SK-N-SH treated with all-trans-retinoic acid at 6 μM for 48 hours (cell line): ENCODE data around the gene IPP.

Experiments used
- ZFP30 ChIP-seq: fragments of 450-650 bp; formaldehyde crosslinking; IDR thresholded peaks from 2 replicates; pipeline ENCODE4 v1.5.0; 2022; ENCODE audit warnings: mild to moderate bottlenecking, moderate library complexity
- TF ChIP-seq, protein P1 (sequence below): fragments of 250-450 bp; sonication (Bioruptor Pico); IDR thresholded peaks from 2 replicates; pipeline ENCODE4 v1.8.0; 2020; ENCODE audit warnings: mild to moderate bottlenecking, moderate library complexity, borderline replicate concordance

DNA sequence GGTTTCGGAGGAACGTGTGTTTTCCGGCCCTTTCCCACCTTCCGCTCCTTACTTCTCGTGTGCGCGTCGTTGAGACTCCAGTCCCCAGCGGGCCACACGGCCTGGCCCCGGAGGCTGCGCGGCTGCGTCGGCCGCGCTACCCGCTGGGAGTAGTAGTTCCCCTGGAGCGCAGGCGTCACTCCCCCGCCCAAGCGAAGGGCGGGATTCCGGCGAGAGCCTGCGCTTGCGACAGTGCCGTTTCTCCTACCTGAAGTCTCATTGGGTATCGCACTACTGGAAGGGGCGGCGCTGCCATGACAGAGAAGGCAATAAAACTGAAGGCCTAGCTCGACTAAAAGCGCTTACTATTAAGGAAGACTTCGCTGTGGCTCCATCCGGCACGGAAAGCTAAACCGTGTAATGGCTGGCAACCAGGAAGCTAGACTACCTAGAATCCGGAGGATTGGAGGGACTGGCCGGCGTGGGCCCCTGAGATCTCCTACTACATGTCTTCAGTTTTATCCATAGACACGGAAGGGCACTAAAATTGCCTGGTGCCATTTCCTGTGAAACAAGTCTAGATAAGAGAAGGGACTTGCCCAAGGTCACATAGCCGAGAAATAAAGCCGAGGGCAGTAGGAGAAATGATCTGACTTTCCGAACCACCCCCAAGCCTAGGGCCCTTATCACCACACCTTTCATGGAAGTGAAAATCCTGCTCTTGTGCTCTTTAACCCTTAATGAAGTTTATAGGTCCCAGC is 63.3 kb downstream of the IPP start:
- TF ChIP-seq ZFP30 (CRISPR knock-in tag), result no peak
- TF ChIP-seq, protein P1, sequence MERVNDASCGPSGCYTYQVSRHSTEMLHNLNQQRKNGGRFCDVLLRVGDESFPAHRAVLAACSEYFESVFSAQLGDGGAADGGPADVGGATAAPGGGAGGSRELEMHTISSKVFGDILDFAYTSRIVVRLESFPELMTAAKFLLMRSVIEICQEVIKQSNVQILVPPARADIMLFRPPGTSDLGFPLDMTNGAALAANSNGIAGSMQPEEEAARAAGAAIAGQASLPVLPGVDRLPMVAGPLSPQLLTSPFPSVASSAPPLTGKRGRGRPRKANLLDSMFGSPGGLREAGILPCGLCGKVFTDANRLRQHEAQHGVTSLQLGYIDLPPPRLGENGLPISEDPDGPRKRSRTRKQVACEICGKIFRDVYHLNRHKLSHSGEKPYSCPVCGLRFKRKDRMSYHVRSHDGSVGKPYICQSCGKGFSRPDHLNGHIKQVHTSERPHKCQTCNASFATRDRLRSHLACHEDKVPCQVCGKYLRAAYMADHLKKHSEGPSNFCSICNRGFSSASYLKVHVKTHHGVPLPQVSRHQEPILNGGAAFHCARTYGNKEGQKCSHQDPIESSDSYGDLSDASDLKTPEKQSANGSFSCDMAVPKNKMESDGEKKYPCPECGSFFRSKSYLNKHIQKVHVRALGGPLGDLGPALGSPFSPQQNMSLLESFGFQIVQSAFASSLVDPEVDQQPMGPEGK, result no peak
